Measurements from ENCODE around the gene GSG1L.

DNA sequence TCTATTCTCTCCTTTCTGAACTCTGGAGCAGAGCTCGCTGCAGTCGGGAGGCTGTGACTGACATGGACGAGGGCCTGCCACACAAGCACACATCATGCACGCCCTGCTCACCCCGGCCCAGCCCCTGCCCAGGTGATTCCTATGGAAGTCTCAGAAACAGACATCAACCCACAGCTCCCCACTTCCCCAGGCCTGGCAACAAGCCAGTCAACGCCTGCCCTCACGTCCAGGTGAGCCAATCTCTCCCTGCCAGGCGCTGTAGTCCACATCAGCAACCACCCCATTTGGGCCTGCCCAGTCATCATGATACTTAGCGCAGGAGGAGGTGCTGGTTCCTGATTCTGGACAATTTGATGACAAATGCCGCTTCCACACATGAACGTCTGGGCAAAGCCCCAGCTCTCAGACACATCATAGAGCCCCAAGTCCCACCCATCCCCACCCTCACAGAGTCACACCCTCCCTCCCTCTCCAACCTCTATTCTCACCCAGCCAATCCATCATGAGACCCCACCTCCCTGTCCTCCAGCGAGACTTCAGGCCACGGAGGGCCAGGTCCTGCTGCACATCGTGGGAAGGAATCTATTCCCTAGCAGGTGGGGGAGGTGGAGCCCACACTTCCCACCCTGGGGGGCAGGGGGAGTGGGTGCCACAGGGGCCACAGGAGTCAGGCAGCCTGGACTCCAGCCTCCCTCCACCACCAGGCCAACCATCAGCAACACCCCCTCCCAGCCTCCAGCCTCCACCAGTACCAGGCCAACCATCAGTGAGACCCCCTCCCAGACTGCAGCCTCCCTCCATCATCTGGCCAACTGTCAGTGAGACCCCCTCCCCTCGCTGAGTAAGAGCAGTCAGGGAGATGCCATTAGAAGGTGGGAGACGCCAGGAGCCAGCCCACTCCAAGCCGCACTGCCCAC, 33.7 kb upstream of the GSG1L start:
- TF ChIP-seq, protein P1, sequence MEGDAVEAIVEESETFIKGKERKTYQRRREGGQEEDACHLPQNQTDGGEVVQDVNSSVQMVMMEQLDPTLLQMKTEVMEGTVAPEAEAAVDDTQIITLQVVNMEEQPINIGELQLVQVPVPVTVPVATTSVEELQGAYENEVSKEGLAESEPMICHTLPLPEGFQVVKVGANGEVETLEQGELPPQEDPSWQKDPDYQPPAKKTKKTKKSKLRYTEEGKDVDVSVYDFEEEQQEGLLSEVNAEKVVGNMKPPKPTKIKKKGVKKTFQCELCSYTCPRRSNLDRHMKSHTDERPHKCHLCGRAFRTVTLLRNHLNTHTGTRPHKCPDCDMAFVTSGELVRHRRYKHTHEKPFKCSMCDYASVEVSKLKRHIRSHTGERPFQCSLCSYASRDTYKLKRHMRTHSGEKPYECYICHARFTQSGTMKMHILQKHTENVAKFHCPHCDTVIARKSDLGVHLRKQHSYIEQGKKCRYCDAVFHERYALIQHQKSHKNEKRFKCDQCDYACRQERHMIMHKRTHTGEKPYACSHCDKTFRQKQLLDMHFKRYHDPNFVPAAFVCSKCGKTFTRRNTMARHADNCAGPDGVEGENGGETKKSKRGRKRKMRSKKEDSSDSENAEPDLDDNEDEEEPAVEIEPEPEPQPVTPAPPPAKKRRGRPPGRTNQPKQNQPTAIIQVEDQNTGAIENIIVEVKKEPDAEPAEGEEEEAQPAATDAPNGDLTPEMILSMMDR (IDR thresholded peaks at IDR 0.05; ENCODE audit: insufficient read depth, low read length), result no peak
- TF ChIP-seq POLR2AphosphoS5 (IDR thresholded peaks at IDR 0.05; ENCODE audit: low read depth), result no peak
- TF ChIP-seq SPI1 (IDR thresholded peaks at IDR 0.05; ENCODE audit: borderline replicate concordance, low read depth), result no peak
- TF ChIP-seq, protein P2, sequence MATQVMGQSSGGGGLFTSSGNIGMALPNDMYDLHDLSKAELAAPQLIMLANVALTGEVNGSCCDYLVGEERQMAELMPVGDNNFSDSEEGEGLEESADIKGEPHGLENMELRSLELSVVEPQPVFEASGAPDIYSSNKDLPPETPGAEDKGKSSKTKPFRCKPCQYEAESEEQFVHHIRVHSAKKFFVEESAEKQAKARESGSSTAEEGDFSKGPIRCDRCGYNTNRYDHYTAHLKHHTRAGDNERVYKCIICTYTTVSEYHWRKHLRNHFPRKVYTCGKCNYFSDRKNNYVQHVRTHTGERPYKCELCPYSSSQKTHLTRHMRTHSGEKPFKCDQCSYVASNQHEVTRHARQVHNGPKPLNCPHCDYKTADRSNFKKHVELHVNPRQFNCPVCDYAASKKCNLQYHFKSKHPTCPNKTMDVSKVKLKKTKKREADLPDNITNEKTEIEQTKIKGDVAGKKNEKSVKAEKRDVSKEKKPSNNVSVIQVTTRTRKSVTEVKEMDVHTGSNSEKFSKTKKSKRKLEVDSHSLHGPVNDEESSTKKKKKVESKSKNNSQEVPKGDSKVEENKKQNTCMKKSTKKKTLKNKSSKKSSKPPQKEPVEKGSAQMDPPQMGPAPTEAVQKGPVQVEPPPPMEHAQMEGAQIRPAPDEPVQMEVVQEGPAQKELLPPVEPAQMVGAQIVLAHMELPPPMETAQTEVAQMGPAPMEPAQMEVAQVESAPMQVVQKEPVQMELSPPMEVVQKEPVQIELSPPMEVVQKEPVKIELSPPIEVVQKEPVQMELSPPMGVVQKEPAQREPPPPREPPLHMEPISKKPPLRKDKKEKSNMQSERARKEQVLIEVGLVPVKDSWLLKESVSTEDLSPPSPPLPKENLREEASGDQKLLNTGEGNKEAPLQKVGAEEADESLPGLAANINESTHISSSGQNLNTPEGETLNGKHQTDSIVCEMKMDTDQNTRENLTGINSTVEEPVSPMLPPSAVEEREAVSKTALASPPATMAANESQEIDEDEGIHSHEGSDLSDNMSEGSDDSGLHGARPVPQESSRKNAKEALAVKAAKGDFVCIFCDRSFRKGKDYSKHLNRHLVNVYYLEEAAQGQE (IDR thresholded peaks at IDR 0.05; ENCODE audit: insufficient replicate concordance, low read depth), result no peak

All from HL-60 (cell line).